Epithelial cell of esophagus (primary cell): ENCODE data around the gene TMEM44.

Experiments used
- DNase-seq: peaks from one replicate; pipeline ENCODE4 v3.0.0; 2010; ENCODE audit warnings: low read depth
- H3K4me3 ChIP-seq: 2 replicates; pipeline ENCODE4 v1.5.1; 2011; ENCODE audit warnings: mild to moderate bottlenecking, low read length, control low read depth
- CTCF ChIP-seq: IDR thresholded peaks from 2 replicates; pipeline ENCODE4 v1.5.1; 2011; ENCODE audit warnings: low read depth, mild to moderate bottlenecking, low read length, control low read depth, inconsistent platforms; ENCODE audit not compliant: insufficient read depth; ENCODE audit errors: missing control alignments

TMEM44 gene

DNA sequence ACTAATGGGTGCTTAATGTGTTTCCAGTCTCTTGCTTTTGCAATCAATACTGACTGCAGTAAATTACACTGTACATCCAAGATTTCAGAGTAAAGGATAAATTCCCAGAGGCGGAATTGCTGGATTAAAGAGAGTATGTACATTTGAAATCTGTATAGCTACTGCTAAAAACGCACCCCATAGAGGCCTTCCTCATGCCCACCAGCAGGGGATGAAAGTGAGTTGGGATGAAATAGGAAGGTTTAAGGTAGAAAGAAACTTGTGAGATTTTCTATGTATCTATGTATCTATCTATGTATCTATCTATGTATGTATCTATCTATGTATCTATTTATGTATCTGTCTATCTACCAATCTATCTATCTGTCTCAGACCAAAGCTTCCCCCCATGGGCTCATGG is 28.4 kb downstream of the TMEM44 start:
- peak; percentile 24 for TF ChIP-seq CTCF
- H3K4me3 ChIP-seq: no peak overlapping the region
- no peak for DNase-seq

DNA sequence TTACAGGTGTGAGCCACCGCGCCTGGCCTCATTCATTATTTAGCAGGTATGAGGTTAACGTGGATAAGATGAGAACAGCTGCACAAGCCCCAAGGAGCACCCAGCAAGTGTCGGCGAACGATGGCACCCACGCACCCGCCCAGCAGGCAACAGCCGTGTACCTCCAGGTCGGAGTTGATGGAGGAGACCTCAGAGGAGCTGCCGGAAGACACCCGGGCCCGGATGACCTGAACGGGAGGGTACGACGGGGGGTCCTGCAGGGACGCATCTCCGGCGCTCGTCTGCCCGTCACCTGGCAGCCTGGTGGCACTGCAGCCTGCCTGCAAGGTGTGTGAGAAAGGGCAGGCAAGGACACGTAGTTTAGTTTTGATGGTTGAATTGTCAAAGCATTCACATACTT is 29.1 kb downstream of the TMEM44 start:
- no peak for DNase-seq
- TF ChIP-seq CTCF: no peak
- no peak overlapping the region for H3K4me3 ChIP-seq

GRCh38 chr3:194602669-194603171 is 30.5 kb downstream of the TMEM44 start:
- TF ChIP-seq CTCF: no peak
- DNase-seq: no peak
- H3K4me3 ChIP-seq: no peak overlapping the region

- TF ChIP-seq CTCF: no peak
- DNase-seq: no peak
- H3K4me3 ChIP-seq: no peak overlapping the region
These were observed 34.3 kb downstream of the TMEM44 start for GRCh38 chr3:194598771-194599557.

- no peak for TF ChIP-seq CTCF
- no peak for DNase-seq
- H3K4me3 ChIP-seq: no peak overlapping the region
These were observed 36.3 kb downstream of the TMEM44 start for GRCh38 chr3:194596906-194597305.

GRCh38 chr3:194592798-194593752 is 40.1 kb downstream of the TMEM44 start:
- TF ChIP-seq CTCF: peak; percentile 35
- DNase-seq: peak; percentile 98
- no peak overlapping the region for H3K4me3 ChIP-seq
